HEK293 (cell line): ENCODE data around the gene CCDC92B.

Experiments used
- ELK4 ChIP-seq: IDR thresholded peaks from 2 replicates; pipeline ENCODE4 v1.6.1; 2011; ENCODE audit warnings: mild to moderate bottlenecking, low read depth, low read length, borderline replicate concordance
- TF ChIP-seq, protein P1 (sequence below): fragments of 450-650 bp; formaldehyde crosslinking; IDR thresholded peaks from 2 replicates; pipeline ENCODE4 v1.5.1; 2016; ENCODE audit warnings: missing biosample characterization, missing genetic modification characterization

GRCh38 chr17:2705263-2705662 is 44.2 kb downstream of the CCDC92B start:
- TF ChIP-seq ELK4, result no peak
- TF ChIP-seq, protein P1, sequence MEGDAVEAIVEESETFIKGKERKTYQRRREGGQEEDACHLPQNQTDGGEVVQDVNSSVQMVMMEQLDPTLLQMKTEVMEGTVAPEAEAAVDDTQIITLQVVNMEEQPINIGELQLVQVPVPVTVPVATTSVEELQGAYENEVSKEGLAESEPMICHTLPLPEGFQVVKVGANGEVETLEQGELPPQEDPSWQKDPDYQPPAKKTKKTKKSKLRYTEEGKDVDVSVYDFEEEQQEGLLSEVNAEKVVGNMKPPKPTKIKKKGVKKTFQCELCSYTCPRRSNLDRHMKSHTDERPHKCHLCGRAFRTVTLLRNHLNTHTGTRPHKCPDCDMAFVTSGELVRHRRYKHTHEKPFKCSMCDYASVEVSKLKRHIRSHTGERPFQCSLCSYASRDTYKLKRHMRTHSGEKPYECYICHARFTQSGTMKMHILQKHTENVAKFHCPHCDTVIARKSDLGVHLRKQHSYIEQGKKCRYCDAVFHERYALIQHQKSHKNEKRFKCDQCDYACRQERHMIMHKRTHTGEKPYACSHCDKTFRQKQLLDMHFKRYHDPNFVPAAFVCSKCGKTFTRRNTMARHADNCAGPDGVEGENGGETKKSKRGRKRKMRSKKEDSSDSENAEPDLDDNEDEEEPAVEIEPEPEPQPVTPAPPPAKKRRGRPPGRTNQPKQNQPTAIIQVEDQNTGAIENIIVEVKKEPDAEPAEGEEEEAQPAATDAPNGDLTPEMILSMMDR (tag by site-specific recombination), result no peak
